GM21737 (cell line): ENCODE measurements around the gene COL1A1.

Experiments used
- ATAC-seq: cut with Tn5 transposase; IDR thresholded peaks from one replicate; pipeline ENCODE4 v1.9.1; 2021; ENCODE audit warnings: mild to moderate bottlenecking, moderate library complexity; ENCODE audit not compliant: unreplicated experiment

COL1A1 gene

GRCh38 chr17:50145532-50146229, 55.8 kb downstream of the COL1A1 start:
- no peak for ATAC-seq

GRCh38 chr17:50144845-50145531, 56.4 kb downstream of the COL1A1 start:
- no peak for ATAC-seq

GRCh38 chr17:50144355-50144754, 57.1 kb downstream of the COL1A1 start:
- ATAC-seq: no peak

- ATAC-seq: no peak
Observed at GRCh38 chr17:50143461-50144176, 57.8 kb downstream of the COL1A1 start.

GRCh38 chr17:50141745-50142110, 59.7 kb downstream of the COL1A1 start:
- ATAC-seq: no peak

- ATAC-seq: no peak
Observed at GRCh38 chr17:50141026-50141744, 60.2 kb downstream of the COL1A1 start.

GRCh38 chr17:50139950-50140885, 61.2 kb downstream of the COL1A1 start:
- ATAC-seq: no peak

- no peak for ATAC-seq
Observed at GRCh38 chr17:50139185-50139783, 62.1 kb downstream of the COL1A1 start.

- no peak for ATAC-seq
Observed at GRCh38 chr17:50137042-50137441, 64.4 kb downstream of the COL1A1 start.

- ATAC-seq: no peak
Observed at GRCh38 chr17:50136096-50136687, 65.2 kb downstream of the COL1A1 start.

- no peak for ATAC-seq
Observed at GRCh38 chr17:50135316-50136095, 65.9 kb downstream of the COL1A1 start.

GRCh38 chr17:50134206-50135110, 67.0 kb downstream of the COL1A1 start:
- ATAC-seq: no peak

GRCh38 chr17:50133769-50134099, 67.7 kb downstream of the COL1A1 start:
- ATAC-seq: no peak
